HG03342 (cell line): Measurements from ENCODE around the gene SMCO1.
"Not testable (repeated sequence)": the region's sequence is repeated elsewhere in the genome, so short reads cannot be mapped to it uniquely, and the experiment has no call there.

Experiments
- ATAC-seq: cut with Tn5 transposase; IDR thresholded peaks from one replicate; pipeline ENCODE4 v1.9.1; 2021; ENCODE audit warnings: mild to moderate bottlenecking, moderate library complexity; ENCODE audit not compliant: unreplicated experiment

SMCO1 gene

DNA sequence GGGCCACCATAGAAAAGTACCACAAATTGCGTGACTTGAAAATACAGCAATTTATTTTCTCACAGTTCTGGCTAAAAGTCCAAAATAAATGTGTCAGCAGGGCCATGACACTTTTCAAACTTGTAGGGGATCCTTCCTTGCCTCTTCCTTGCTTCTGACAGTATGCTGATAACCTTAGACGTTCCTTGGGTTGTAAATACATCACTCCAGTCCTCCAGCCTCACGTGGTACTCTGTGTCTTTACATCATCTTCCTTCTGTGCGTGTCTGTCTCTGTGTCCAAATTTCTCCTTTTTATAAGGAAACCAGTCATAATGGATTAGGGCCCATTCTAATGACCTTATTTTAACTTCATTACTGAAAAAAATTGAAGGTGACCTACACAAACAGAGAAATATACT, 19.0 kb downstream of the SMCO1 start:
- ATAC-seq: no peak

DNA sequence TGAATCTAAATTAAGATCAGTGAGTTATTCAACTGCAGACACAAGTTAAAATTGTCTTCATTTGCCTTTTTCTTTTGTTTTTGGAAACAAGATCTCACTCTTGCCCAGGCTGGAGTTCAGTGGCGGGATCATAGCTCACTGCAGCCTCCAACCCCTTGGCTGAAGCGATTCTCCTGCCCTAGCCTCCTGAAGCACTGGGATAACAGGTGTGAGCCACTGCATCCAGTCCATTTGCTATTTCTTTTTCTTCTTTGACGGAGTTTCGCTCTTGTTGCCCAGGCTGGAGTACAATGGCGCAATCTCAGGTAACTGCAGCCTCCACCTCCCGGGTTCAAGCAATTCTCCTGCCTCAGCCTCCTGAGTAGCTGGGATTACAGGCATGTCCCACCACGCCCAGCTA, 21.9 kb downstream of the SMCO1 start:
- no peak for ATAC-seq

DNA sequence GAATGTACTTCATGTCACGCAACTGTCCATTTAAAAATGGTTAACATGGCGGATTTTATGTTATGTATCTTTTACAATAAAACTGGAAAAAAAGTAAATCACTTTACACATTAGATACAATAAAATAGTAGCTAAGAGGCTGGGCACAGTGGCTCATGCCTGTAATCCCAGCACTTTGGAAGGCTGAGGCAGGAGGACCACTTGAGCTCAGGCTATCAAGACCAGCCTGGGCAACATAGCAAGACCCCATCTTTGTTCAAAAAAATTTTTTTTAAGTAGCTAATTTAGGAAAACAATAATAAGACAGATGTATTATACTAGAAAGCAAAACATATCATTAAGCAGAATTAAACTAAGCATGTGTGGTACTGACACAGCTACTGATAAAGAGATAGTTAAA, 23.1 kb downstream of the SMCO1 start:
- no peak for ATAC-seq

DNA sequence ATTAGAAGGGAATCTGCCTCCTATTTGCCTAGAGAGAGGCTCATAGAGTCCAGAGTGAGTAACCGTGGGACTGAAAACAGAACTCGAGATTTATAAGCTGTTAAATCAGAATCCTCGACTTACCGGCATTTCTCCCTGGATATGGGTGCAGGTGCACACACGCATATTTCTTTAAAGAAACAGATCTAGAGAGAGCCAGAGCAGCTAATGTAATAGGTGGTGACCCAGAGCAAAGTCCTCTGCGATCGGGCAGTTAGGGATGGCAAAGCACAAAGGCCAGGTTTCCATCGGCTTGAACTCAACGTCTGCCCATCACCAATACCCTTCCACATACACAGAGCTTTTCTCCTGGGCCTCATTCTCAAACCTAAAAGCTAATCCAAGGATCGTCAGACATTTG, 25.4 kb downstream of the SMCO1 start:
- no peak for ATAC-seq

DNA sequence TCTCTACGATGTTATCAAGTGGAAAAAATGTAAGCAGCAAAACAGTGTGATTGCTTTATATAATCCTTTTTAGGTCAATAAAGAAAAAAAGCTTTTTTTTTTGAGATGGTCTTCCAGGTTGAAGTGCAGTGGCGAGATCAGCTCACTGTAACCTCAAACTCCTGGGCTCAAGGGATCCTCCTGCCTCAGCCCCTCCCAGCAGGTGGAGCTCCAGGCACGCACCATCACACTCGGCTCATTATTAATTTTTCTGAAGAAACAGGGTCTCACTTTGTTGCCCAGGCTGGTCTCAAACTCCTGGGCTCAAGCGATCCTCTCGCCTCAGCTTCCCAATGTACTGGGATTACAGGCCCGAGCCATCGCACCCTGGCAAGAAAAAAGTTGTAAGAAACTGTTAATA, 28.9 kb downstream of the SMCO1 start:
- no peak for ATAC-seq

DNA sequence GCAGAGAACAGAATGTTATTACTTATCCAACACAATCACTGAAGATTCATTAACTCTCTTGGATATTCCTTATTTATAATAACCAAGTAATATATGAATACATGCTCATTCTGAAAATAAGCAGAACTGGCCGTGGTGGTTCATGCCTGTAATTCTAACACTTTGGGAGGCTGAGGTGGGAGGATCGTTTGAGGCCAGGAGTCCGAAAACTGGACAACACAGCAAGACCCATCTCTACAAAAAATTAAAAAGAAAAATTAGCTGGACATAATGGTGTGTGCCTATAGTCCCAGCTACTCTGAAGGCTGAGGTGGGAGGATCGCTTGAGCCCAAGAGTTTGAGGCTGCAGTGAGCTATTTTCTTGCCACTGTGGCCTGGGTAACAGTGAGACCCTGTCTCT, 37.5 kb downstream of the SMCO1 start:
- no peak for ATAC-seq

DNA sequence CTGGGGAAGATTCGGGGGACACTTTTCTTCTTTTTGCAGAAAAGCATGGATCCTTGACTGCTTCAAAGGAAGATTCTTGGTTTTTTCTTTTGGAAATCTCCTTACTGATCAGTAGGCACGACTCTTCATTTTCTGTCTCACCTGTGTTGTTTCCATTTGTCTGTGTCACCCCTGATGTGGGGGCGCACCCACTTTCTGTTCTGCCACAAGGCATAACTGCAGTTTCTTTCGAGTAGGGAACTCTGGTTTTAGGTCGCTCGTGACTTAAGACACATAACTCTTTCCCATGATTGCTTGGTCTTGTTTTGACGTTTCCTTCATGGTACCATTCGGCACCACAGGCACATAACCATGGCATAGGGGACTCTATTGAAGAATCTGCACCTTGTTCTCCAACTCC, 42.9 kb downstream of the SMCO1 start:
- no peak for ATAC-seq

DNA sequence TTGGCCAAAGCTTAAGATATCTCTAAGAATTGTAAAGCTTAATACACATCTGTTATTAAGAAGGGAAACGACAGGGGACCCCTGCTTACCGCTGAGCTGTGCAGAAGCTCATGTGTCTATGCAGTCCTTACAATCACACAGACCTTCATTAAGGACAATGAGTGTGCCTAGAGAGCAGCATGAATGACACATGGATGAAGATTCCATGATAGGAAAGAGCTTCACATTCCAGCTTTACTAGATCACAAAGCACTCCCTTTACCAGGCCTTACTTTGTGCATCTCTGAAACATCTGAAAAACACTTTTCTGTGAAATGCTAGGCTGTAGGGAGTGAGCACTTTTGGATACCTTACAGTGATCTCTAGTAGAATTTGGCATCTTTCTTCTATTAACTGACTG, 43.6 kb downstream of the SMCO1 start:
- no peak for ATAC-seq

DNA sequence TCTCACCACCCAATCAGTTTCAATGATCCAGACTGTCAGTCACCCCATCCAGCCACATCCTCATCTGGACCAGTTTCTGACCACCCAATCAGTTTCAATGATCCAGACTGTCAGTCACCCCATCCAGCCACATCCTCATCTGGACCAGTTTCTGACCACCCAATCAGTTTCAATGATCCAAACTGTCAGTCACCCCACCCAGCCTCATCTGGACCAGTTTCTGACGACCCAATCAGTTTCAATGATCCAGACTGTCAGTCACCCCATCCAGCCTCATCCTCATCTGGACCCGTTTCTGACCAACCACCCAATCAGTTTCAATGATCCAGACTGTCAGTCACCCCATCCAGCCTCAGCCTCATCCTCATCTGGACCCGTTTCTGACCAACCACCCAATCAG, 45.0 kb downstream of the SMCO1 start:
- ATAC-seq: not testable (repeated sequence)

DNA sequence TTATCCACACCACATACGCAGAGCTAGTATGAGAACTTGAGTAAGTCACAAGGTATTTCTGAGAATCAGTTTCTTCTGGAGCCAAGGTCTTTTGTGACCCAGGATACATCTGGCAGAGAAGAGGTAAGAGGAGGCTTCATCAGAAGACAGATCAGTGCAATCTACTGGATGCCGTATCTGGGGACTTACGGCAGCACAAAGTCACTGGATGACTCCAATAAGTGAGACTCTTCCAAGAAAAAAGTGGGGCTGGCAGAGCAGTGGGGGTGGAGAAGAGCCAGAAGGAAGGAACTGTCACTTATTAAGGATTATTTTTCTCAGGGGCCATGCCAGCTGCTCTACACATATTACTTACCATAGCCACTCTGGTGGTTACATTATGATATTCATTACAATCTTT, 51.3 kb downstream of the SMCO1 start:
- no peak for ATAC-seq

DNA sequence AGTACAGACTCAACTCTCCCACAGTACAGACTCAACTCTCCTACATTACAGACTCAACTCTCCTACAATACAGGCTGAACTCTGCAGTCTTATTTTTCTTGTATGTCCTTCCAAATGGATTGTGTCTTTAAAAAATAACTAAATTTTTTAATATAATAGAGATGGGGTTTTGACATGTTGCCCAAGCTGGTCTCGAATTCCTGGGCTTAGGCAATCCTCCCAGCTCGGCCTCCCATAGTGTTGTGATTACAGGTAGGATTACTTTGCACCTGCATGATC, 51.7 kb downstream of the SMCO1 start:
- ATAC-seq: no peak

DNA sequence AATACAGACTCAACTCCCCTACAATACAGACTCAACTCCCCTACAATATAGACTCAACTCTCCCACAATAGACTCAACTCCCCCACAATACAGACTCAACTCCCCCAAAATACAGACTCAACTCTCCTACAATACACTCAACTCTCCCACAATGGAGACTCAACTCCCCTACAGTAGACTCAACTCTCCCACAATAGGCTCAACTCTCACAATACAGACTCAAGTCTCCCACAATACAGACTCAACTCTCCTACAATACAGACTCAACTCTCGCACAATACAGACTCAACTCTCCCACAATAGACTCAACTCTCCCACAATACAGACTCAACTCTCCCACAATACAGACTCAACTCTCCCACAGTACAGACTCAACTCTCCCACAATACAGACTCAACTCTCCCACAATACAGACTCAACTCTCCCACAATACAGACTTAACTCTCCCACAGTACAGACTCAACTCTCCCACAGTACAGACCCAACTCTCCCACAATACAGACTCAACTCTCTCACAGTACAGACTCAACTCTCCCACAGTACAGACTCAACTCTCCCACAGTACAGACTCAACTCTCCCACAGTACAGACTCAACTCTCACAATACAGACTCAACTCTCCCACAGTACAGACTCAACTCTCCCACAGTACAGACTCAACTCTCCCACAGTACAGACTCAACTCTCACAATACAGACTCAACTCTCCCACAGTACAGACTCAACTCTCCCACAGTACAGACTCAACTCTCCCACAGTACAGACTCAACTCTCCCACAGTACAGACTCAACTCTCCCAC, 52.3 kb downstream of the SMCO1 start:
- ATAC-seq: not testable (repeated sequence)

DNA sequence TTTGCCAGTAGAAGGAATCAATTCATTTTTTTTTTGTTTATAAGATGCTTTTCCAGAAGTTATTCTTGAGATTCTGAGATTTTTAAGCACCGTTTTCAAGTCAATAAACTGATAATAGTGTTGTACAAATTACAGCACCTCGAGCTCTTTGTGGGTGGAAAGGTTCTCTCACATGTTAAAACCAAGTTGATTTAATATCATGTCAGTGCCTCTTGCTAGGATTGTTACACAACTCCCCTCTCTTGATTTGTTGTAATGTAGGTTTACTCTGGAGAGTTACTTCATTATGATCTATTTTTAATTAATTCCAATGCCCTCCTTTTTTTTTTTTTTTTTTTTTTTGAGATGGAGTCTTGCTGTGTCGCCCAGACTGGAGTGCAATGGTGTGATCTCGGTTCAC, 57.1 kb downstream of the SMCO1 start:
- no peak for ATAC-seq

DNA sequence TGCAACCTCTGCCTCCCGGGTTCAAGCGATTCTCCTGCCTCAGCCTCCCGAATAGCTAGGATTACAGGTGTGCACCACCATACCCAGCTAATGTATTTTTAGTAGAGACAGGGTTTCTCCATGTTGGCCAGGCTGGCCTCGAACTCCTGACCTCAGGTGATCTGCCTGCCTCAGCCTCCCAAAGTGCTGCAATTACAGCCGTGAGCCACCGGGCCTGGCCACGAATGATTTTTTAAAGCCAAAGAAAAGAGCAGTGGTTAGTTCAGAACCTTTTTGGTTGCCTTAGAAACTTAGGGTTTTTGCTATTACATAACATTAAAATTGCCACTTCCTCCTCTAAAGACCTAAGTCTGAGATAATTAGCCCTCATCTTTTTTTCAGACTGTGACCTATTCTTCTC, 57.7 kb downstream of the SMCO1 start:
- ATAC-seq: not testable (repeated sequence)
